ENCODE data around the gene OVAAL.
"Not testable (repeated sequence)": the region's sequence is repeated elsewhere in the genome, so short reads cannot be mapped to it uniquely, and the experiment has no call there.

OVAAL gene

DNA sequence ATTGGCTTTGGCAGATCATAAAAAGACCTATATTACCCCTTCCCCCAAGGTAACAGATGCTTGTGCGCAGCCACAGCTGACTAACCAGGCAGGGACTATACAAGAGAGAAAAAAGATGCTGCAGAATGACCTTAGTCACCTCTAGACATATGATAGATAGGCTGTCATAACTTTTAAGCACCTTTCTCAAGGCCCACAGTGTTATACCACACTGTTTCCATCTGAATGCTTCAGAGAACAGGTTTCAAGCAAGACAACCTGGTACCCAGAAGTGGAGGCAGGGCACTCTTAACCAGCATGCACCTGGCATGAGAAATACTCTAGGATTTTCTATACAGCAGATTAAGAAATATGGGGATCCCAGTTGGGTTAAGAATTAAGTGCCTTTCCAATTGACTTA, 12.8 kb upstream of the OVAAL start:
- TF ChIP-seq, protein P1, sequence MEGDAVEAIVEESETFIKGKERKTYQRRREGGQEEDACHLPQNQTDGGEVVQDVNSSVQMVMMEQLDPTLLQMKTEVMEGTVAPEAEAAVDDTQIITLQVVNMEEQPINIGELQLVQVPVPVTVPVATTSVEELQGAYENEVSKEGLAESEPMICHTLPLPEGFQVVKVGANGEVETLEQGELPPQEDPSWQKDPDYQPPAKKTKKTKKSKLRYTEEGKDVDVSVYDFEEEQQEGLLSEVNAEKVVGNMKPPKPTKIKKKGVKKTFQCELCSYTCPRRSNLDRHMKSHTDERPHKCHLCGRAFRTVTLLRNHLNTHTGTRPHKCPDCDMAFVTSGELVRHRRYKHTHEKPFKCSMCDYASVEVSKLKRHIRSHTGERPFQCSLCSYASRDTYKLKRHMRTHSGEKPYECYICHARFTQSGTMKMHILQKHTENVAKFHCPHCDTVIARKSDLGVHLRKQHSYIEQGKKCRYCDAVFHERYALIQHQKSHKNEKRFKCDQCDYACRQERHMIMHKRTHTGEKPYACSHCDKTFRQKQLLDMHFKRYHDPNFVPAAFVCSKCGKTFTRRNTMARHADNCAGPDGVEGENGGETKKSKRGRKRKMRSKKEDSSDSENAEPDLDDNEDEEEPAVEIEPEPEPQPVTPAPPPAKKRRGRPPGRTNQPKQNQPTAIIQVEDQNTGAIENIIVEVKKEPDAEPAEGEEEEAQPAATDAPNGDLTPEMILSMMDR (IDR thresholded peaks at IDR 0.05; ENCODE audit: insufficient read depth, low read depth, low read length, missing control alignments): no peak
- no peak overlapping the region for H3K4me3 ChIP-seq (ENCODE audit: low read depth, low read length)

DNA sequence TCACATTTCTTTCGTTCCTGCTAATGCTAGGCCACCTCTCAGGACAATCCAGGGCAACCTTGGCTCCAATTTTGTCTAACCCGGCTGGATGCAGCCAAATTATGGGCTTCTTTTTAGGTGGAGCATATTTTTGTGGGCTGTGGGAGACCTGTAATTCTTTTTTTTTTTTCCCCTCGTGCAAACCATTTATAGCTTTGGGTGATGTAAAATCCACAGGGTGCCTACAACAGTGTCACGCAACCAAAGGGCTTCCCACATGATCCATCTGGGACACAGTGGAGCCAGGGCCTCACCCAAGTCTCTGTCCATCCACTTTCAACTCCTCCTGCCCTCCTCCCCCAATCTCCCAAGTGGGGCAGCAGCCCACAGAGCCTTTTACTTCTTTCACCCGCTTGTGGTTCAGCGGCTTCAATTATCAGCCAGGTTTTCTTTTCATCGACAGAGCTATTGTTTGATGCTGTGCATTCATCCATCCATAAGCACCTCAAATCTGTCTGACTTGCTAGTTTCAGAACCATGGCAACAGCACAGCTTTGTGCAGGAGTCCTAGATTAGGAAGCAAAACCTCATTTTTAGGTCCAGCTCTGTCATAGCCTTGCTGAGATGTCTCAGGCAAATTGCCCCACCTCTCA, 10.0 kb upstream of the OVAAL start:
- no peak for DNase-seq (ENCODE audit: low read depth)
- no peak overlapping the region for H3K4me3 ChIP-seq (ENCODE audit: low read depth, low read length)
- TF ChIP-seq, protein P1 (IDR thresholded peaks at IDR 0.05; ENCODE audit: insufficient read depth, low read depth, low read length, missing control alignments): no peak

More for the DNA sequence above, 12.8 kb upstream of the OVAAL start:
- DNase-seq (ENCODE audit: low read depth): no peak

DNA sequence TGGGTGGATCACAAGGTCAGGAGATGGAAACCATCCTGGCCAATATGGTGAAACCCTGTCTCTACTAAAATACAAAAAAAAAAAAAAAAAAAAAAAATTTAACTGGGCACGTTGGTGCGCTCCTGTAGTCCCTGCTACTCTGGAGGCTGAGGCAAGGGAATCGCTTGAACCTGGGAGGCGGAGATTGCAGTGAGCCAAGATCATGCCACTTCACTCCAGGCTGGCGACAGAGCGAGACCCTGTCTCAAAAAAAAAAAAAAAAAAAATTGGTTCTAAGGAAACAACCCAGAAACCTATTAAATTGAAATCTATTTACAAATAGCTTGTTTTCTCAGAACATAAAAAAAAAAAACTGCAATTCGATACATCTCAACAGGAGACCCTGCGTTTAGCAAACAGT, 9.0 kb upstream of the OVAAL start:
- DNase-seq (ENCODE audit: low read depth); H3K4me3 ChIP-seq (ENCODE audit: low read depth, low read length): not testable (repeated sequence)

DNA sequence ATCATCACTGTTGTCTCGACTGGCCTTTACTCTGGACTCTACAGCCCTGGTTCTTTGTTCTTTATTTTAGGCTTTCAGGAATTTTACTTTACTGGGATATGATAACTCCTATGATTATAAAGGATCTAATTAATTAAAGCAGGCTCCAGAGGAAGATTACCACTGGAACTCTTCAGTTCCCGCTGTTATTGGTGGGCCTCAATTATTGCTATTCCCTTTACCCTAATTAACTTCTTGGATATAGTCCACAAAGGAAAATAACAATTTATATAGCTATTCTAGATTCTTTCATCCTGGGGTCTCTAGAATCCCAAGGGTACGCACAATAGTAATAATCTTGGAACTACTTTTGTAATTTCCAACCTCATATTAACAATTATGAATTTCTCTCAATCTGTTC, 8.5 kb upstream of the OVAAL start:
- no peak overlapping the region for H3K4me3 ChIP-seq (ENCODE audit: low read depth, low read length)
- no peak for DNase-seq (ENCODE audit: low read depth)
- TF ChIP-seq, protein P1 (IDR thresholded peaks at IDR 0.05; ENCODE audit: insufficient read depth, low read depth, low read length, missing control alignments): no peak

DNA sequence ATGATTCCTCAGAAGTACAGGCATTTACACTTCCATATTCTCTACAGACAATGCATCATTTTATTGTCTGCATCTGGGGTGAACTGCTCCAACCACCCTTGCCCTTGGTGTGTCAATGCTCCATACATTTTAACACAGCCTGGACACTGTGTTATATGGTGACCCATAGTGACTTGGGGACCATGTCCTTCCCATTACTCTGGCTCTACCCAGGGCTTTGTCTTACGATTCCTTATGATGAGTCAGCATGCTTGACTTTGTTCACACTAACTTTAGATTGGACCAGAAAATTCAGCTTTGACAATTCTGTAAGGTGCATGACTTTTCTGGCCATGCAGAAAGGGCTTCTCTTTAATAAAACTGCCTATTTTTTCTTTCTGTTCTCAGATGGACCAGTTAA, 6.8 kb upstream of the OVAAL start:
- no peak for DNase-seq (ENCODE audit: low read depth)
- no peak overlapping the region for H3K4me3 ChIP-seq (ENCODE audit: low read depth, low read length)
- TF ChIP-seq, protein P1 (IDR thresholded peaks at IDR 0.05; ENCODE audit: insufficient read depth, low read depth, low read length, missing control alignments): no peak

DNA sequence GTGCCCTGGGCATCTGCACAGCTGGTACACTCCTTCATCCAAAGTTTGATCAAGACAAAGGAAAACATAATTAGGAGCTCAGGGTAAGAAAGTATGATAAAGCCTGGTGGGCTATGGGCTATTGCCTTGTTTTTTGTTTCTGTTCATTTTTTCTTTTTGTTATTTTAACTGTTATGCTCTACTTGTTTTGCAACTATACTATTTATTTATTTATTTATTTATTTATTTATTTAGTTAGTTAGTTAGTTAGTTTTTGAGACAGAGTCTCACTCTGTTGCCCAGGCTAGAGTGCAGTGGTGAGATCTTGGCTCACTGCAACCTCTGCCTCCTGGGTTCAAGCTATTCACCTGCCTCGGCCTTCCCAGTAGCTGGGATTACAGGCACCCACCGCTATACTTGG, 5.7 kb upstream of the OVAAL start:
- not testable (repeated sequence) for DNase-seq (ENCODE audit: low read depth)

DNA sequence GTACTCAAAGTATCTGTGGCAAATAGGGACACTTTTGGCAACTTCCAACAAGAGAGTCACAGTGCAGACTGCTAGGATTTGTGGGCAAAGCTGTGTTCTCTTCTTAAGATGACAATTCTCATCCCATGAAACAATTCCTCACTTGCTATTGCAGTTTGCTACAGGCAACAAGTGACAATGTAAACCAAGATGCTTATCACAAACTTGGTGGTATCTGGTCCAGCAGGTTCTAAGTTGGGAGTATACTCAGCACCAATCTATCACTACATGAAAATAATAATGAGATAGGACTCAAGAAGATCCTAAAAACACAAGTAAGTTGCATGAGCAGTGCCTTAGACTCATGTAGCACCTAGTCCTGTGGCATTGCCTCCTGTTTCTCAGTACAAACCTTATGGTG, 3.4 kb upstream of the OVAAL start:
- H3K4me3 ChIP-seq (ENCODE audit: low read depth, low read length): no peak overlapping the region
- DNase-seq (ENCODE audit: low read depth): no peak
- TF ChIP-seq, protein P1 (IDR thresholded peaks at IDR 0.05; ENCODE audit: insufficient read depth, low read depth, low read length, missing control alignments): no peak

More for the DNA sequence above, 5.7 kb upstream of the OVAAL start:
- not testable (repeated sequence) for H3K4me3 ChIP-seq (ENCODE audit: low read depth, low read length)

DNA sequence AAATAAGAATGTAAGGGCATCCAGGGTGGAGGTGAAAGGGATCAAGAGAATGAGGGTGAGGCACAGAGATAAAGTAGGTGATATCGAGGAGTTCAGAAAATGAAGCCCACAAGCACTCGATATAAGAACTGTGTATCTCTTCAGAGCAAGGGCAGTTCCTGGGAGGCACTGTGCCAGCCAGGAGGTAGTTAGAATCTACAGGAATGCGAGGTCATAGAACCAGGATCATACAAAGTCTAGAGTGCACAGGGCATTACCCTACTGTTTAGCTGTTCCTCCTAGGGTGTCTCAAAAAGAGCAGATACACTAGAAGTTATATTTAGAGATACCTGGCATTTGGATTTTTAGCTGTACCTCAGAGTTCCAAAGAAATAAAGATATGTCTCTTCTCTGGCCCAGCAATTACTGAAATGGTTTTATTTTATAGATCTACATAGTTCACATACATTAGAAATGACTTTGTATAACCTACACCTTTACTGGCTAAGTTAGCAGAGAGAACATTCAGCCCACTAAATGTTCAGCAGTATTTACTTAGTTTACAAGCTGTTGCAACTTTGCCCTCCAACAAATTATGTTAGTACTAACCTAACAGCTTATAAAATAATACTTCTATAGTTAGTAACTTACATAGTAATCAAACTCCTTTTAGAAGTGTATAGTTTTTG, 1.6 kb downstream of the OVAAL start:
- TF ChIP-seq, protein P1 (IDR thresholded peaks at IDR 0.05; ENCODE audit: insufficient read depth, low read depth, low read length, missing control alignments): no peak
- DNase-seq (ENCODE audit: low read depth): no peak
- no peak overlapping the region for H3K4me3 ChIP-seq (ENCODE audit: low read depth, low read length)
